Measurements from ENCODE around the gene FMN2. TPM values are rescaled to one million over a fixed set of nuclear protein-coding genes. Genes with fewer than 3 reads are reported as not detected.

FMN2 gene
- total and polyA plus RNA-seq, 4 donors, result 0.14 to 2.7 (median 1.2) TPM

DNA sequence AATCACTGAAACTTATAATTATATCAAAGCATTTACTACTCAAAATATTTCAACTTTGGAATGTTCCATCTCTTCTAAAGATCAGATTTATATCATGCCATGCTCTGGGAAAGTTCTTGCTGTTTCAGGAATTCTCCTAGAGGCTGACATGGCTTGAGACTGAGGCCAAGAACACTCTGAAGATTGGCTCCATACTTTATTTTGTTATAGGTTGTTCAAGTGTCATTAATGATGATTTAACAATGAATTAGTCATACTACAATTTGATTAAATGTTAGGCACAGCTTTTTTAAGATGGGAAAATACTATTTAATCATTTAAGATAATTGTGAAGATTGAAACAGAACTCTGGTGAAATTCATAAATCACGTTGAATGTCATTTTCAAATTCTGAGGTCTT lies 264.9 kb downstream of the FMN2 start:
- Histone ChIP-seq H3K27ac (ENCODE audit: low read depth in 1 of 2, low read length in 1 of 2) (no peak overlapping the region), H3K4me3 (no peak overlapping the region), H3K4me1 (ENCODE audit: control insufficient read depth in 5 of 5, insufficient read depth in 5 of 5, low read length in 5 of 5) (no peaks in the 10 kb centered on the region), H3K9me3 (ENCODE audit: control insufficient read depth in 4 of 4, insufficient read depth in 3 of 4, low read length in 3 of 4) (peaks cover 0 to 2% (median 0%) of the 10 kb centered on the region in 4 donors), H3K27me3 (ENCODE audit: control insufficient read depth in 3 of 3, insufficient read depth in 3 of 3, low read length in 2 of 3) (no peaks in the 10 kb centered on the region), H3K9ac (ENCODE audit: insufficient read depth in 1 of 2, low read length in 2 of 2) (no peak overlapping the region), H3K36me3 (ENCODE audit: control insufficient read depth in 4 of 4, insufficient read depth in 4 of 4, low read length in 4 of 4) (no peaks in the 10 kb centered on the region)
- ATAC-seq (ENCODE audit: insufficient read depth, low FRiP score) (no peak), DNase-seq (no peak)
- WGBS, 2 donors, result 90 to 93% methylated on average over 1 of the region's 1 CpG
- TF ChIP-seq, protein P1, sequence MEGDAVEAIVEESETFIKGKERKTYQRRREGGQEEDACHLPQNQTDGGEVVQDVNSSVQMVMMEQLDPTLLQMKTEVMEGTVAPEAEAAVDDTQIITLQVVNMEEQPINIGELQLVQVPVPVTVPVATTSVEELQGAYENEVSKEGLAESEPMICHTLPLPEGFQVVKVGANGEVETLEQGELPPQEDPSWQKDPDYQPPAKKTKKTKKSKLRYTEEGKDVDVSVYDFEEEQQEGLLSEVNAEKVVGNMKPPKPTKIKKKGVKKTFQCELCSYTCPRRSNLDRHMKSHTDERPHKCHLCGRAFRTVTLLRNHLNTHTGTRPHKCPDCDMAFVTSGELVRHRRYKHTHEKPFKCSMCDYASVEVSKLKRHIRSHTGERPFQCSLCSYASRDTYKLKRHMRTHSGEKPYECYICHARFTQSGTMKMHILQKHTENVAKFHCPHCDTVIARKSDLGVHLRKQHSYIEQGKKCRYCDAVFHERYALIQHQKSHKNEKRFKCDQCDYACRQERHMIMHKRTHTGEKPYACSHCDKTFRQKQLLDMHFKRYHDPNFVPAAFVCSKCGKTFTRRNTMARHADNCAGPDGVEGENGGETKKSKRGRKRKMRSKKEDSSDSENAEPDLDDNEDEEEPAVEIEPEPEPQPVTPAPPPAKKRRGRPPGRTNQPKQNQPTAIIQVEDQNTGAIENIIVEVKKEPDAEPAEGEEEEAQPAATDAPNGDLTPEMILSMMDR (IDR thresholded peaks at IDR 0.05; ENCODE audit: control extremely low read depth, extremely low read depth), result no peak

DNA sequence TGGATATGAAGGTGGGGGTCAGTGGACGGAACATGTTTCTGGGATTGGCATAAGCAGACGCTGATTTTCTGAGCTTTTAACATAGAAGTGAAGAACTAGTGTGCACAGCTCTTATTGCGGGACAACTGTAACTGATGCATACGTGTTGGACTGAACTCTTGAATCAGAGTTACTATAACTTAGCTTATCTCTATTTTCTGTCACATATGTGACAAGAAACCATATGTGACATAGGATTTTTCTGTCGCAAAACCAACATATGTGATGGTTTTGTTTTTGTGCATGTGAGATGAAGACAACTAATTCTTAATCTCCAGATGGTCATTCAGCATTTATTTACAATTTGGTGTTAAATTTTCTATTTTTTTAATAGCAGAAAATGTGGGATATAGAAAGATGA lies 270.4 kb downstream of the FMN2 start:
- H3K36me3 ChIP-seq (ENCODE audit: control insufficient read depth in 4 of 4, insufficient read depth in 4 of 4, low read length in 4 of 4), result no peaks in the 10 kb centered on the region
- WGBS, 2 donors, result 89 to 91% methylated on average over 5 of the region's 5 CpGs

DNA sequence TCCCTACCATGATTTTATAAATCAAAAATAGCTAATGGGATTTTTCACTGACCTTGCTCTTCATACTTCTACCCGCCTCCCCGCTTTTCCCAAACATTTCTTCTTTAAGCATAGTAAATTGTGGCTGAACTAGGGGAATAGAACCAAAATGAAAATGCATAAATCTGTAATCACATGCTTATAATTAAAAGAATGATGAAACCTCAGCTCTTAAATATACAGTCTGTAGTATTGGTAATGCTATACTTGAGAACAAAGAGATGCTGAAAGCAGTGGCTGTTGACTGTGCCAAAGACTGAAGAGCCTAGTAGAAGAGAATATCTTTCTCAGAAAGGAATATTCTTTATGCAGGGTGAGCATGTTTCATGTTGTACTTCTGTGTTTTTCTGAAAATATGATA lies 271.1 kb downstream of the FMN2 start:
- H3K9ac ChIP-seq (ENCODE audit: insufficient read depth in 1 of 2, low read length in 2 of 2), result no peak overlapping the region
- no peak overlapping the region for H3K4me3 ChIP-seq
- no peak for ATAC-seq (ENCODE audit: insufficient read depth, low FRiP score)
- H3K9me3 ChIP-seq (ENCODE audit: control insufficient read depth in 4 of 4, insufficient read depth in 3 of 4, low read length in 3 of 4), result no peaks in the 10 kb centered on the region
- WGBS, 2 donors, result 44 to 82% methylated on average over 2 of the region's 2 CpGs
- H3K36me3 ChIP-seq (ENCODE audit: control insufficient read depth in 4 of 4, insufficient read depth in 4 of 4, low read length in 4 of 4), result no peaks in the 10 kb centered on the region
- no peaks in the 10 kb centered on the region for H3K4me1 ChIP-seq (ENCODE audit: control insufficient read depth in 5 of 5, insufficient read depth in 5 of 5, low read length in 5 of 5)
- DNase-seq, result peak in 2 of 3 donors; percentile 36 to 56
- no peaks in the 10 kb centered on the region for H3K27me3 ChIP-seq (ENCODE audit: control insufficient read depth in 3 of 3, insufficient read depth in 3 of 3, low read length in 2 of 3)
- H3K27ac ChIP-seq (ENCODE audit: low read depth in 1 of 2, low read length in 1 of 2), result no peak overlapping the region
- TF ChIP-seq, protein P1 (IDR thresholded peaks at IDR 0.05; ENCODE audit: control extremely low read depth, extremely low read depth), result no peak

More for the DNA sequence above, 270.4 kb downstream of the FMN2 start:
- no peak overlapping the region for H3K9ac ChIP-seq (ENCODE audit: insufficient read depth in 1 of 2, low read length in 2 of 2)
- H3K27ac ChIP-seq (ENCODE audit: low read depth in 1 of 2, low read length in 1 of 2), result no peak overlapping the region
- no peaks in the 10 kb centered on the region for H3K4me1 ChIP-seq (ENCODE audit: control insufficient read depth in 5 of 5, insufficient read depth in 5 of 5, low read length in 5 of 5)
- TF ChIP-seq, protein P1 (IDR thresholded peaks at IDR 0.05; ENCODE audit: control extremely low read depth, extremely low read depth), result no peak
- no peak overlapping the region for H3K4me3 ChIP-seq
- no peaks in the 10 kb centered on the region for H3K9me3 ChIP-seq (ENCODE audit: control insufficient read depth in 4 of 4, insufficient read depth in 3 of 4, low read length in 3 of 4)
- no peaks in the 10 kb centered on the region for H3K27me3 ChIP-seq (ENCODE audit: control insufficient read depth in 3 of 3, insufficient read depth in 3 of 3, low read length in 2 of 3)
- DNase-seq (no peak), ATAC-seq (ENCODE audit: insufficient read depth, low FRiP score) (no peak)

DNA sequence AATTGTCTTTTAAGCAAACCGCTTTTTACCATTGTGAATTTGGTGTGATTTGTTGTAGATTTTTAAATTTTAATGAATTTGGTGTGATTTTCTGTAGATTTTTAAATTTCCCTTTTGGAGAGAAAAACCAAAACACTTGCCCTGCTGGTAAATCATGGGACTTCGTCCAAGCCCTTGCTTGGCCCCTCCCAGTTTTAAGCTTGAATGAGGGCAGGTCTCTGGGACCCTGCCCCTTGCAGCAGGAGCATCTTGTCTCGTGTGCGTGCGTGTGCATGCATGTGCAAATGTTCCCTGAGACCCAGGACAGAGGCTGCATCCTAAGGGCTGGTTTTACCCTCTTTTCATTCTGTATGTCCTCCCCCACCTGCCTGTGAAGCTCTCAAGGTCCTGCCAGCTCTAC lies 271.6 kb downstream of the FMN2 start:
- Histone ChIP-seq H3K9me3 (ENCODE audit: control insufficient read depth in 4 of 4, insufficient read depth in 3 of 4, low read length in 3 of 4) (no peaks in the 10 kb centered on the region), H3K4me1 (ENCODE audit: control insufficient read depth in 5 of 5, insufficient read depth in 5 of 5, low read length in 5 of 5) (no peaks in the 10 kb centered on the region), H3K36me3 (ENCODE audit: control insufficient read depth in 4 of 4, insufficient read depth in 4 of 4, low read length in 4 of 4) (no peaks in the 10 kb centered on the region), H3K9ac (ENCODE audit: insufficient read depth in 1 of 2, low read length in 2 of 2) (no peak overlapping the region), H3K4me3 (no peak overlapping the region), H3K27ac (ENCODE audit: low read depth in 1 of 2, low read length in 1 of 2) (no peak overlapping the region), H3K27me3 (ENCODE audit: control insufficient read depth in 3 of 3, insufficient read depth in 3 of 3, low read length in 2 of 3) (no peaks in the 10 kb centered on the region)
- no peak for DNase-seq
- TF ChIP-seq, protein P1 (IDR thresholded peaks at IDR 0.05; ENCODE audit: control extremely low read depth, extremely low read depth), result no peak
- no peak for ATAC-seq (ENCODE audit: insufficient read depth, low FRiP score)
- WGBS, 2 donors, result 66 to 72% methylated on average over 5 of the region's 5 CpGs
